Dendritic cell treated with granulocyte-macrophage colony-stimulating factor and Interleukin-4, amounts not matched to agents 40 ng/mL and 50 ng/mL, for 4 days (primary cell): ENCODE results near the gene U2SURP.

Experiments used
- H3K27ac Mint-ChIP-seq: one replicate; pipeline ENCODE4 v1.8.0; 2022; ENCODE audit warnings: mild to moderate bottlenecking, mixed read lengths
- H3K27me3 Mint-ChIP-seq: one replicate; pipeline ENCODE4 v1.8.0; 2022; ENCODE audit warnings: mild to moderate bottlenecking, mixed read lengths
- H3K36me3 Mint-ChIP-seq: one replicate; pipeline ENCODE4 v1.8.0; 2022; ENCODE audit warnings: low read depth, mixed read lengths
- H3K4me1 Mint-ChIP-seq: one replicate; pipeline ENCODE4 v1.8.0; 2022; ENCODE audit warnings: low read depth, mixed read lengths
- H3K4me3 Mint-ChIP-seq: one replicate; pipeline ENCODE4 v1.8.0; 2022; ENCODE audit warnings: mild to moderate bottlenecking, moderate library complexity, mixed read lengths
- H3K9me3 Mint-ChIP-seq: one replicate; pipeline ENCODE4 v1.8.0; 2022; ENCODE audit warnings: mixed read lengths
- intact Hi-C: fragments of 100-400 bp; cut with micrococcal nuclease; formaldehyde crosslinking; loops from one replicate; pipeline ENCODE4 v1.15.0; 2022

Gene U2SURP

GRCh38 chr3:142968319-142969025 lies 32.9 kb upstream of the U2SURP start:
- intact Hi-C loops: no loop called here
- H3K27me3 Mint-ChIP-seq: peaks cover 41% of the 10 kb centered on the region
- H3K9me3 Mint-ChIP-seq: no peaks in the 10 kb centered on the region
- no peak overlapping the region for H3K4me3 Mint-ChIP-seq
- no peaks in the 10 kb centered on the region for H3K36me3 Mint-ChIP-seq
- H3K27ac Mint-ChIP-seq: no peak overlapping the region
- H3K4me1 Mint-ChIP-seq: no peaks in the 10 kb centered on the region

- H3K4me3 Mint-ChIP-seq: no peak overlapping the region
- H3K27ac Mint-ChIP-seq: no peak overlapping the region
- peaks cover under 1% of the 10 kb centered on the region for H3K4me1 Mint-ChIP-seq
- peaks cover 22% of the 10 kb centered on the region for H3K27me3 Mint-ChIP-seq
- no peaks in the 10 kb centered on the region for H3K9me3 Mint-ChIP-seq
- H3K36me3 Mint-ChIP-seq: no peaks in the 10 kb centered on the region
- intact Hi-C loops: no loop called here
Measured at GRCh38 chr3:142971431-142971830, 29.9 kb upstream of the U2SURP start.

GRCh38 chr3:142972092-142972753 lies 29.1 kb upstream of the U2SURP start:
- H3K36me3 Mint-ChIP-seq: no peaks in the 10 kb centered on the region
- intact Hi-C loops: no loop called here
- peaks cover 17% of the 10 kb centered on the region for H3K27me3 Mint-ChIP-seq
- H3K4me3 Mint-ChIP-seq: no peak overlapping the region
- H3K27ac Mint-ChIP-seq: no peak overlapping the region
- H3K9me3 Mint-ChIP-seq: no peaks in the 10 kb centered on the region
- peaks cover 5% of the 10 kb centered on the region for H3K4me1 Mint-ChIP-seq

GRCh38 chr3:142973217-142974009 lies 28.0 kb upstream of the U2SURP start:
- H3K9me3 Mint-ChIP-seq: no peaks in the 10 kb centered on the region
- no peaks in the 10 kb centered on the region for H3K36me3 Mint-ChIP-seq
- peaks cover 13% of the 10 kb centered on the region for H3K27me3 Mint-ChIP-seq
- H3K27ac Mint-ChIP-seq: no peak overlapping the region
- no peak overlapping the region for H3K4me3 Mint-ChIP-seq
- intact Hi-C loops: no loop called here
- H3K4me1 Mint-ChIP-seq: peaks cover 5% of the 10 kb centered on the region

- Mint-ChIP-seq H3K9me3 (no peaks in the 10 kb centered on the region), H3K4me3 (no peak overlapping the region), H3K27me3 (peaks cover 8% of the 10 kb centered on the region), H3K27ac (no peak overlapping the region), H3K36me3 (no peaks in the 10 kb centered on the region), H3K4me1 (peaks cover 5% of the 10 kb centered on the region)
- intact Hi-C loops: no loop called here
Measured at GRCh38 chr3:142975316-142975995, 25.9 kb upstream of the U2SURP start.

- intact Hi-C loops: no loop called here
- Mint-ChIP-seq H3K4me3 (no peak overlapping the region), H3K27ac (no peak overlapping the region), H3K27me3 (peaks cover 3% of the 10 kb centered on the region), H3K36me3 (no peaks in the 10 kb centered on the region), H3K4me1 (peaks cover 5% of the 10 kb centered on the region), H3K9me3 (no peaks in the 10 kb centered on the region)
Measured at GRCh38 chr3:142976621-142977398, 24.6 kb upstream of the U2SURP start.

- no peaks in the 10 kb centered on the region for H3K36me3 Mint-ChIP-seq
- peaks cover 5% of the 10 kb centered on the region for H3K4me1 Mint-ChIP-seq
- H3K9me3 Mint-ChIP-seq: no peaks in the 10 kb centered on the region
- H3K27ac Mint-ChIP-seq: no peak overlapping the region
- intact Hi-C loops: no loop called here
- H3K27me3 Mint-ChIP-seq: no peaks in the 10 kb centered on the region
- no peak overlapping the region for H3K4me3 Mint-ChIP-seq
Measured at GRCh38 chr3:142977399-142977728, 24.0 kb upstream of the U2SURP start.

GRCh38 chr3:142981108-142981507 lies 20.3 kb upstream of the U2SURP start:
- H3K27me3 Mint-ChIP-seq: no peaks in the 10 kb centered on the region

GRCh38 chr3:142982038-142982773 lies 19.2 kb upstream of the U2SURP start:
- intact Hi-C loops: no loop called here
- H3K9me3 Mint-ChIP-seq: no peaks in the 10 kb centered on the region
- H3K4me3 Mint-ChIP-seq: no peak overlapping the region
- no peaks in the 10 kb centered on the region for H3K4me1 Mint-ChIP-seq
- no peak overlapping the region for H3K27ac Mint-ChIP-seq
- no peaks in the 10 kb centered on the region for H3K27me3 Mint-ChIP-seq
- H3K36me3 Mint-ChIP-seq: no peaks in the 10 kb centered on the region

More at GRCh38 chr3:142981108-142981507, 20.3 kb upstream of the U2SURP start:
- Mint-ChIP-seq H3K36me3 (no peaks in the 10 kb centered on the region), H3K27ac (no peak overlapping the region), H3K4me3 (no peak overlapping the region), H3K9me3 (no peaks in the 10 kb centered on the region), H3K4me1 (peaks cover 5% of the 10 kb centered on the region)
- intact Hi-C loops: no loop called here

- no peaks in the 10 kb centered on the region for H3K9me3 Mint-ChIP-seq
- H3K4me1 Mint-ChIP-seq: no peaks in the 10 kb centered on the region
- intact Hi-C loops: no loop called here
- H3K4me3 Mint-ChIP-seq: no peak overlapping the region
- H3K27ac Mint-ChIP-seq: no peak overlapping the region
- no peaks in the 10 kb centered on the region for H3K36me3 Mint-ChIP-seq
- no peaks in the 10 kb centered on the region for H3K27me3 Mint-ChIP-seq
Measured at GRCh38 chr3:142983318-142983717, 18.1 kb upstream of the U2SURP start.

GRCh38 chr3:142984255-142984654 lies 17.1 kb upstream of the U2SURP start:
- no peaks in the 10 kb centered on the region for H3K4me1 Mint-ChIP-seq
- no peak overlapping the region for H3K27ac Mint-ChIP-seq
- intact Hi-C loops: no loop called here
- H3K4me3 Mint-ChIP-seq: no peak overlapping the region
- H3K36me3 Mint-ChIP-seq: no peaks in the 10 kb centered on the region
- H3K27me3 Mint-ChIP-seq: no peaks in the 10 kb centered on the region
- no peaks in the 10 kb centered on the region for H3K9me3 Mint-ChIP-seq

- Mint-ChIP-seq H3K9me3 (peaks cover 13% of the 10 kb centered on the region), H3K36me3 (no peaks in the 10 kb centered on the region), H3K27me3 (no peaks in the 10 kb centered on the region), H3K27ac (no peak overlapping the region), H3K4me3 (no peak overlapping the region), H3K4me1 (no peaks in the 10 kb centered on the region)
- intact Hi-C loops: loop anchor here (2.0 to 5.0 kb wide), 2 partner anchors 158 to 400 kb away; no protein-coding TSS in a partner anchor
Measured at GRCh38 chr3:142987080-142987700, 14.2 kb upstream of the U2SURP start.
